ENCODE measurements around the gene PLCB4. TPM values are rescaled to one million over a fixed set of nuclear protein-coding genes. Genes with fewer than 3 reads are reported as not detected.

The PLCB4 gene
- total RNA-seq, 1 experiment from 2014 or later: 12.9 TPM

- no peak for DNase-seq
- intact Hi-C loops (cut with micrococcal nuclease; ENCODE audit: unreplicated experiment): no loop called here
- Mint-ChIP-seq H3K9me3 (ENCODE audit: low read depth, unreplicated experiment) (no peaks in the 10 kb centered on the region), H3K27ac (ENCODE audit: unreplicated experiment) (no peak overlapping the region), H3K4me1 (ENCODE audit: low read depth, unreplicated experiment) (no peaks in the 10 kb centered on the region), H3K36me3 (ENCODE audit: insufficient read depth, unreplicated experiment) (no peaks in the 10 kb centered on the region), H3K4me3 (ENCODE audit: low read depth, unreplicated experiment) (no peak overlapping the region), H3K27me3 (ENCODE audit: unreplicated experiment) (no peaks in the 10 kb centered on the region)
- TF ChIP-seq CTCF (IDR thresholded peaks at IDR 0.05; ENCODE audit: unreplicated experiment): no peak
- no TSS peak for BruUV-seq (replicated peaks)
- CTCF ChIA-PET: no interaction called here
These were observed 406.6 kb downstream of the PLCB4 start for GRCh38 chr20:9475456-9475855.

GRCh38 chr20:9476174-9476573 lies 407.3 kb downstream of the PLCB4 start:
- Mint-ChIP-seq H3K36me3 (ENCODE audit: insufficient read depth, unreplicated experiment) (no peaks in the 10 kb centered on the region), H3K27me3 (ENCODE audit: unreplicated experiment) (no peaks in the 10 kb centered on the region), H3K4me1 (ENCODE audit: low read depth, unreplicated experiment) (no peaks in the 10 kb centered on the region), H3K9me3 (ENCODE audit: low read depth, unreplicated experiment) (no peaks in the 10 kb centered on the region), H3K27ac (ENCODE audit: unreplicated experiment) (no peak overlapping the region), H3K4me3 (ENCODE audit: low read depth, unreplicated experiment) (no peak overlapping the region)
- TF ChIP-seq CTCF (IDR thresholded peaks at IDR 0.05; ENCODE audit: unreplicated experiment): no peak
- DNase-seq: no peak
- no TSS peak for BruUV-seq (replicated peaks)
- intact Hi-C loops (cut with micrococcal nuclease; ENCODE audit: unreplicated experiment): no loop called here
- CTCF ChIA-PET: interaction anchor here (1.2 kb wide), 1 partner anchor 9 kb away, joined by 3 read pairs; no protein-coding TSS in a partner anchor

GRCh38 chr20:9476637-9477036 lies 407.8 kb downstream of the PLCB4 start:
- Mint-ChIP-seq H3K27me3 (ENCODE audit: unreplicated experiment) (no peaks in the 10 kb centered on the region), H3K4me1 (ENCODE audit: low read depth, unreplicated experiment) (no peaks in the 10 kb centered on the region), H3K4me3 (ENCODE audit: low read depth, unreplicated experiment) (no peak overlapping the region), H3K27ac (ENCODE audit: unreplicated experiment) (no peak overlapping the region), H3K36me3 (ENCODE audit: insufficient read depth, unreplicated experiment) (no peaks in the 10 kb centered on the region), H3K9me3 (ENCODE audit: low read depth, unreplicated experiment) (no peaks in the 10 kb centered on the region)
- BruUV-seq (replicated peaks): no TSS peak
- DNase-seq: no peak
- TF ChIP-seq CTCF (IDR thresholded peaks at IDR 0.05; ENCODE audit: unreplicated experiment): no peak
- CTCF ChIA-PET: interaction anchor here (1.2 kb wide), 1 partner anchor 9 kb away, joined by 3 read pairs; no protein-coding TSS in a partner anchor
- intact Hi-C loops (cut with micrococcal nuclease; ENCODE audit: unreplicated experiment): no loop called here

GRCh38 chr20:9478771-9479170 lies 409.9 kb downstream of the PLCB4 start:
- no peak overlapping the region for H3K4me3 Mint-ChIP-seq (ENCODE audit: low read depth, unreplicated experiment)
- DNase-seq: no peak
- no peaks in the 10 kb centered on the region for H3K4me1 Mint-ChIP-seq (ENCODE audit: low read depth, unreplicated experiment)
- TF ChIP-seq CTCF (IDR thresholded peaks at IDR 0.05; ENCODE audit: unreplicated experiment): no peak
- H3K9me3 Mint-ChIP-seq (ENCODE audit: low read depth, unreplicated experiment): no peaks in the 10 kb centered on the region
- no peaks in the 10 kb centered on the region for H3K36me3 Mint-ChIP-seq (ENCODE audit: insufficient read depth, unreplicated experiment)
- intact Hi-C loops (cut with micrococcal nuclease; ENCODE audit: unreplicated experiment): no loop called here
- CTCF ChIA-PET: no interaction called here
- H3K27me3 Mint-ChIP-seq (ENCODE audit: unreplicated experiment): no peaks in the 10 kb centered on the region
- H3K27ac Mint-ChIP-seq (ENCODE audit: unreplicated experiment): no peak overlapping the region
- no TSS peak for BruUV-seq (replicated peaks)
